ENCODE measurements around the gene CHCHD10. TPM values are rescaled to one million over a fixed set of nuclear protein-coding genes. Genes with fewer than 3 reads are reported as not detected.
A peak's percentile ranks its signal among the peaks of the same experiment; 100 is the strongest.
"Not testable (repeated sequence)": the region's sequence is repeated elsewhere in the genome, so short reads cannot be mapped to it uniquely, and the experiment has no call there.

Gene CHCHD10
- total RNA-seq, 2 donors from 2014 or later: 413 to 538 TPM

DNA sequence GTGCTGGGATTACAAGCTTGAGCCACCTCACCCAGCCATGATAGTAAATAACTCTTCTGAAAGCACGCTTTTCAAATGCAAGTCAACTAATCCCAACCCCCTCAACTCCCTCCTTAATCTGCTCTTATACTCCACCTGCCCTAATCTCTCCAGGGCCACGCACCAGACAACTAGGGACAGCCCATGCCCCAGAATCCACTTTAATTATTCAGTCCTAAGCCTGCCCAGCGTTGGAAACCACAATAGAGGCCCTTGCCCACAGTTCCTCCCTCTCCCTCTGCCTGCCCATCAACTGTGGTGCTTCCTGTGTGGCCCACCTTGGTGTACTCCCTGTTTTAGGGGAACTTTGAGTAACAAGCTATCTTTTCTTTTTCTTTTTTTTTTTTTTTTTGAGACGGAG, 10.9 kb downstream of the CHCHD10 start:
- ATAC-seq (no peak), DNase-seq (no peak)

DNA sequence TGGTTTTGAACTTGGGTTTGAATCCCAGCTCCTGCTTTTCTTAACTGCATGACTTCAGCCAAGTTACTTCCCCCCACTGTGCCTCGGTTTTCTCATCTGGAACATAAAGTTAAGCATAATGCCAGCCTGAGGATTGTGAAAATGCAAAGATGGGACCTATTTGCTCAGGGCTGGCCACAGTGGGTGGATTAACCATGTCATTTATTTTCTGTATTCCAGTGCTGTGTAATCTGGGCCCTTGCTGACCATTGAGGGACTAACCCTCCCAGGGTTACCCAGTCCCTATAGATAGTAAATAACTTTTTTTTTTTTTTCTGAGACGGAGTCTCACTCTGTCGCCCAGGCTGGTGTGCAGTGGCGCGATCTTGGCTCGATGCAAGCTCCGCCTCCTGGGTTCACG, 12.1 kb downstream of the CHCHD10 start:
- intact Hi-C loops (cut with DNase I, micrococcal nuclease): no loop called here
- no peak for ATAC-seq
- DNase-seq: no peak

More for the DNA sequence above, 10.9 kb downstream of the CHCHD10 start:
- intact Hi-C loops (cut with DNase I, micrococcal nuclease): no loop called here

DNA sequence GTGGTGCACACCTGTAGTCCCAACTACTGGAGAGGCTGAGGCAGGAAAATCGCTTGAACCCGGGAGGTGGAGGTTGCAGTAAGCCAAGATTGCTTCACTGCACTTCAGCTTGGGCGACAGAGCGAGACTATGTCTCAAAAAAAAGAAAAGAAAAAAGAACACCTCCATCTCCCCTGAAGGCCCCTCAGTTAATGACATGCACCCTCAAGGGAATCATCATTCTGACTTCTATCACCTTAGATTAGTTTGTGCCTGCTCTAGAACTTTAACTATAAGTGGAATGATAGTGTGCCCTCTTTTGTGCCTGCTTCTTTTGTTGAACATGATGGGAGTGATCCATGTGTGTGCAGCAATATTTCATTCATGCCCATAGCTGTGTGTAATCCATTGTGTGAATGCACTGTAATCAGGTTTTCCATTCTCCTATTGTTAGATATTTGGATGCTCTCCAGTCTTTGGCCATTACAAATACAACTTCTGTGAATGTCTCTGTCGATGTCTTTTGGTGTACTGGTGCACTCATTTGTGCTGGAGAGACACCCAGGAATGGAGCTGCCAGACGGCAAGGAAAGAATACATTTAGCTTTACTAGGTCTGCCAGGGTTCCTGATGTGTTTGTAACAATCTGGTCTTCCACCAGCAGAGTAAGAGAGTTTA, 12.7 kb downstream of the CHCHD10 start:
- DNase-seq: no peak
- intact Hi-C loops (cut with DNase I, micrococcal nuclease): no loop called here
- no peak for ATAC-seq

DNA sequence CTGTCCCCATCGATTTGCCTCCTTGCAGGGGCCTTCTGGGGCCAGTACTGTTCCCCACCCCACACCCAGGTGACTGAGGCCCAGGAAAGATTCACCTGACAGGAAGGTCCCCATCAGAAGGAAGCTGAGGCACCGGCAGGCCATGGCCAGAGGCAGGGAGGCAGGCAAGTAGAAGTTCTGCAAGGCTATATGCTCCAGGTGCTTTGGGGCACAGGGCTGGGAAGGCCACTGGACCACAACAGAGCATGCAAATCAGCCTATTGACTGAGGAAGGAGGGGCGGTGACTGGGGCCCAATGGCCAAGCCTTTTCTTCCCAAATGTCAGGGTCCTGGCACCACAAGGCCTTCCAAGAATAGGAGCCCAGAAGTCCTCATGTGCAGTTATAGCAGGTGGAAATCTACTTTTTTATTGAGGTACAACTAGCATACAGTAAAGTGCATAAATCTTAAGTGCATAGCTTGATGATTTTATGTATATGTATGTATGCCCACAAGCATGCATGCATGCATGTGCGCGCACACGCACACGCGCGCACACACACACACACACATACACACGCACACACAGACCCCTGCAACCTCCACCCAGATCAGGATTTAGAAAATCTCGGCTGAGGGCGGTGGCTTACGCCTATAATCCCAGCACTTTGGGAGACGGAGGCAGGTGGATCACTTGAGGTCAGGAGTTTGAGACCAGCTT, 13.4 kb downstream of the CHCHD10 start, which contains the start of gene VPREB3:
TSS of gene VPREB3 (minus strand) at position 206 of the 700 bp plus-strand sequence. CDS start at position 144, 62 bp downstream.
- ATAC-seq: no peak
- no peak for DNase-seq
- intact Hi-C loops (cut with DNase I, micrococcal nuclease): no loop called here

DNA sequence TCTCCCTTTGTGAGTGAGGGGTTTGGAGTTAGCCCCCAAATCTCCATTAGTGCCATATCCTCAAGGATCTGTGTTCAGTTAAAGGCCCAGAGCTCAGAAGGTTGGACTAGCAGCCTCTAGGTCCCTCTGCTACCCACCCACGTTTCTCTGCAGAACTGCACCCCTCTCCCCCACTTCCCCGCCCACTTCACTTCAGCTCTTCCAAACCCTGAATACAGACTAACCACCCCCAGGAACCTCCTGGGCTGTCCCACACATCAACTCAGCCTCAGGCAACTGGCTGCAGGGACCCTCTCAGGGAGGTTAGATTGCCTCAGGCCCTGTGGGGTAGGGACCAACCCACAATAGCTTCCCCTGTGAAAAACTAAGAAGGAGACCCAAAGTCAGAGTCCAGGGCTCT, 14.4 kb downstream of the CHCHD10 start:
- DNase-seq (no peak), ATAC-seq (no peak)
- intact Hi-C loops (cut with DNase I, micrococcal nuclease): no loop called here

DNA sequence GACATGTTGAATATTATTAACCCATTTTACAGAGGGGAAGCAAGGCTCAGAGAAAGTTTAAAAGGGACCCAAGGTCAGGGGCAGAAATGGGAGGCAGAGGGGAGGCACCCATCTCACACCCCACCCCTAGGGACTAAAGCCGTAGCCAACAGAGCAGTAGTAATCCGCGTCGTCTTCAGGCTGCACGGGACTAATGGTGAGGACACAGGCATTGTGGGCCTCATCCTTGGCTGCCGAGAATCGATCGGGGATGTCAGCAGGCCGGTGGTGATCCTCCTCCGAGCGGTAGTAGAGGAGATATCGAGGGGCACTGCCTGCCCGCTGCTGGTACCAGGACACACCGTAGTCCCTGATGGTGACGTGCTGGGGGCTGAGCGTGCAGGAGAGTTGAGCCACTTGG, 15.0 kb downstream of the CHCHD10 start:
- DNase-seq (no peak), ATAC-seq (no peak)
- intact Hi-C loops (cut with DNase I, micrococcal nuclease): no loop called here

DNA sequence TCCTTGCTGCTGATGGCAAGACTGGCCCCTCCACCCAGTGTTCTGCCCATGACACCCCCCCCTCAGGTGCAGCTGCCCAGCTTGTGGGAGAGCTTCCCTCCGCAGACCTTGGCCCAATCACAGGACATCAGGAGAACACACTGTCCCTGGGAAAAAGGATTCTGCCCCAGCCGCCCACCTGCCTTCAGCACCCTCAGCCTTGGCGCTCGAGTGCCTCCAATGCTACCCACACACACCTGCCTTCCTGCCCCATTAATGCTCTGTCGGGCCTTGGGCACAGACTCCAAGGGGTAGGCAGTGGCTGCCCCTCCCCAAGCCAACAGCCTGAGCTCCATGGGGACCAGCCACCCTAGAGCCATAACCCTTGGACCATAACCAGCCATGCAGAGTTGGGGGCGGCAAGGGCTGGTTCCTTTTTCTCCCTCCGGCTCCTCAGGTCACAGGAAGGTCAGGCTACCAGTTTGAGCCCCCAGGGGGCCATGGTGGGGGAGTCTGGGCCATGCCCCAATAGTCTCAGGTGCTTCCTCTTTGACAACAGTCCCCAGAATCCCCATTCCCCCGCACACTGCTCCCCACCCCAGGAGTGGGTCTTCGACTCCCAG, 15.6 kb downstream of the CHCHD10 start:
- ATAC-seq (no peak), DNase-seq (peak in 1 of 2 donors; percentile 36)
- intact Hi-C loops (cut with DNase I, micrococcal nuclease): no loop called here

DNA sequence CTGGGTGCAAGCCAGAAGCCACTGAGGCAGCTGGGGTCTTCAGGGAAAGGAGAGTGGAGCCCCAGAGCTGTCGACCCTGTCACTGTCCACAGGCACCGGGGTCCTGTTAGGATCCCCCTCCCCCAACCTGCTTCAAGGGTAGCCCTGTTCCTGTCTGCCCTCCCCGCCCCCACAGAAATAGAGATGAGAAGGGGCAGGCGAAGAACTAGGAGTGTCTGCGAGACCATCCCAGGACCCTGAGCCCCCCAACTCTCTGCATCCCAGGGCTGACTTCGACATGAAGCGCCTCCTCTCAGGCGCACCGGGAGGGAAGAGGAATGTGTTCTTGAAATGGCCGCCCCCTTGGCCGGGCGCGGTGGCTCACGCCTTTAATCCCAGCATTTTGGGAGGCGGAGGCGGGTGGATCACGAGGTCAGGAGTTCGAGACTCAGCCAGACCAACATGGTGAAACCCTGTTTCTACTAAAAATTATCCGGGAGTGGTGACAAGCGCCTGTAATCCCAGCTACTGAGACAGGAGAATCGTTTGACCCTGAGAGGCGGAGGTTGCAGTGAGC, 16.3 kb downstream of the CHCHD10 start:
- intact Hi-C loops (cut with DNase I, micrococcal nuclease): no loop called here
- ATAC-seq: peak; percentile 33
- DNase-seq: peak in 1 of 2 donors; percentile 55

DNA sequence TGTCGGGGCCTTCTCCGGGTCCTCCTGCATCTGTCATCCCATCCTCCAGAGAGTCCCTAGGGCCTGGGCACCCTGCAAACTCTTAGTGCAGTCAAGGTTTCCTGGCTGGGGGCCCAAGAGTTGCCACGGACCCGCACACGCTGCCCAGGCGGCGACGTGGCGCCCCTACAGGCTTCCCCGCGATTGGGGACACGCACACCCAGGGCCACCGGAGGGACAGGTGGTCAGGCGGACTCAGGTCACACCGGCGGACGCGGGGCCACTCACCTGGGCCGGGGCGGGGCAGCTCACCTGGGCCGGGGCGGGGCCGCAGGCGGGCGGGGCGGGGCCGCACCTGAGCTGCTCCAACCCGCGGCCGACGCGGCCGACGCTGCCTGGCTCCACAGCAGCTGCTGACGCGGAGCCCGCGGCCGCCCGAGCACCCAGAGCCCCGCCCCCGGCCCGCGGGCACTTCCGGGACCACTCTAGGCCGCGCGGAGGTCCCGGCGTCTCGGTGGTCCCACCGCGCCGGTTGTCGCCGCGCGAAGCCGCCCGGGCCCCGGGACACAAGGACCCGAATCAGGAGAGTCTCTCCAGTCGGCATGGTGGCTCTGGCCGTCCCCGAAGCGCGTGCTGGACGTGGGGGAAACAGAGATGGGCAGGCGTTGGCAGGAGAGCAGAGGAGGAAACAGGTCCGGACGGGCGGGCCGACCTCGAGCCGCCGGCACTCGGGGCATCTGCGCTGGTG, 16.9 kb downstream of the CHCHD10 start, which contains the start of gene ZNF70:
TSS of gene ZNF70 (minus strand) at position 399 of the 727 bp plus-strand sequence. CDS start 5,972 bp downstream, outside the sequence.
- ATAC-seq (peak; percentile 92), DNase-seq (peak; percentile 89 to 94)
- intact Hi-C loops (cut with DNase I, micrococcal nuclease): no loop called here

DNA sequence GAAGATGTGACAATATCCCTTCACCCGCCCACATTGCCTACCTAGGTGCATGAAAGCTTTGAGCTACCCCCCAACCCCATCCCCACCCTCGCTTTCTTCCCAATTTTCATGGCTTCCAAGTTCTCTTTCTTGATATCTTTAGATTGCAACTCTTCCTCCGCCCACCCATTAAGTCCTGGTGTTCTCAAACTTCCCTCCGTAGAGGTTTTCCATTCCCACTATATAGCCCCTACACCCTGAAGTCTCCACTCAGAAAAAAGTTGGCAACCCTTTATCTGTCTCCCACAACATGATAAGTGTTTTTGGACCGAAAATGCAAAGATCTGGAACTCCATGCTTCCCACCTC, 17.4 kb downstream of the CHCHD10 start:
- no peak for ATAC-seq
- intact Hi-C loops (cut with DNase I, micrococcal nuclease): no loop called here
- no peak for DNase-seq

DNA sequence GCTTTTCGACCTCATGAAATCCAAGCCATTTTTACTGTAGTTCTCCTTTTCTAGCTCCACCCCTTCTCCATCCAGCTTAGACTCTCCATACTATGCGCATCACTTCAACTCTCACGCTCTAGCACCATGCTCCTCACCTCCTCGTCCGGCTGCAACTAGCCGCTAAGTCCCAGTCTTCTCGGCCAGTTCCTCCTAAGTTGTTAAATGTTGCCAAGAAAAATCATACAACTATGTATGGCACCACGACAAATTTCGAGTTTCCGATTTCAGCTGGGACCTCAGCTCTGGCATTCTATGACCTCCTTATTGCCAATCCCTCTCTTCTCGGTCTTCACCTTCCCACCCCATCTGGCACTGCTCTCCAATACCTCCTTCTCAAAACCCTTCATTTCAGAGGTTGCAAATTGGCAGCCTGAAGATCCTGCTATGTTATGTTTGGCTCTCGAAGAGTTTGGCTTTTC, 17.9 kb downstream of the CHCHD10 start:
- ATAC-seq (no peak), DNase-seq (no peak)
- intact Hi-C loops (cut with DNase I, micrococcal nuclease): no loop called here

DNA sequence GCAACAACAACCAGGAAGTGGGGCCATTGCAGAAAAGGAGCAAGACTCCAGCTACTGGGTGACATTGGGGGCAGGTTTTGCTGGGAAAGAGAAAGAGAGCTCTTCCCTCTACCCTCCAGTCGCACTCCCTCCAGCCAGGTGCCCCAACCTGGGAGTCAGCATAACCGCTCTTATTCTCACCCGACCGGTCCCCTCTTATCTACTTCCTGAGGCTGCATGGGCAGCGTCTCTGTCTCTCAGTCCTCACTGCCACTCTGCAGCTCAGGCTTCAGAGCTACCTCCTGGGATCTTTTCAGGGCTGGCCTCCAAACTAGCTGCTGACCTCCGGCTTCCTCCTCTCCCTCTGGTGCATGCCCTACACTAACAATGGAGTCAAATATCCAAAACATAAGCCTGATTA, 22.0 kb downstream of the CHCHD10 start:
- intact Hi-C loops (cut with DNase I, micrococcal nuclease): no loop called here
- ATAC-seq (no peak), DNase-seq (no peak)

DNA sequence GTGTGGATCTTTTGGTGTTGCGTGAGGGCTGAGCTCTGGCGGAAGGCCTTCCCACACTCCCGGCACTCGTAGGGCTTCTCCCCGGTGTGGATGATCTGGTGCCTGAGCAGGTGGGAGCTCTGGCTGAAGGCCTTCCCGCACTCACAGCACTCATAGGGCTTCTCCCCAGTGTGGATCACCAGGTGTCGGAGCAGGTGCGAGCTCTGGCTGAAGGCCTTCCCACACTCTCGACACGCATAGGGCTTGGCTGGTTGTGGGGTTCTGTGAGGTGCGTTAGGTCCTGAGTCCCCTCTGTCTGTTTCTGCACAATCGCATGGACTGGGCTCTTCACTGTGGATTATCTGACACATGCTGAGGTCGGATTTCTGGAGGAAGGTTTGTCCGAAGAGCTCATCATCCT, 23.3 kb downstream of the CHCHD10 start:
- ATAC-seq: no peak
- intact Hi-C loops (cut with DNase I, micrococcal nuclease): no loop called here
- no peak for DNase-seq

DNA sequence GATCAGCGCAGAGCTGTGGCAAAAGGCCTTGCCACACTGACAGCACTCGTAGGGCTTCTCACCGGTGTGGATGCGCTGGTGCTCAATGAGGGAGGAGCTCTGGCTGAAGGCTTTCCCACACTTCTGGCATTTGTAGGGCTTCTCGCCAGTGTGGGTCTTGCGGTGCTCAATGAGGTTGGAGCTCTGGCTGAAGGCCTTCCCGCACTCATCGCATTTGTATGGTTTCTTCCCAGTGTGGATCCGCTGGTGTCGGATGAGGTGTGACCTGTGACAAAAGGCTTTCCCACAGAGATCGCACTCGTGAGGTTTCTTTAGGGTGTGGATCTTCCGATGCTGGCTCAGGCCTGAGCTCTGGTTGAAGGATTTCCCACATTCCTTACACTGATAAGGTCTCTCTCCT, 23.8 kb downstream of the CHCHD10 start:
- ATAC-seq (no peak), DNase-seq (no peak)
- intact Hi-C loops (cut with DNase I, micrococcal nuclease): no loop called here

DNA sequence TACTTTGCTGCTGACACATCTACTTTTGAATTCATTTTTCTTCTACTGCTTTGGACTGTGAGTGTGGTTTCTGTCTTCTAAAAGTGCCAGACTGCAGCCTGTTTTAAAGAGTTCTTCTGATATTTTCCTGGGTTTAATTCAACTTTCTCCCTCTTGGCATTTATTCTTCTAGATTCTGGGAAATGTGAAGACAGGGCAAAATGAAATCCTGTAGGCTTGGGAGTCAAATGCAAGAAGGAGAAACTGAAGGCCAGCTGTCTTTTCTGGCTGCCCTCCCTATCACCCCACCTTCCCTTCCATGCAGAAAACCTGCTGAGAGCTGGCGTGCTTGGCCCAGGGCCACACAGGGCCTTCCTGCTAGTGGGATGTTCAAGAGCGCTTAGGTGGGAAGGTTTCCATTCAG, 24.5 kb downstream of the CHCHD10 start:
- ATAC-seq (no peak), DNase-seq (no peak)
- intact Hi-C loops (cut with DNase I, micrococcal nuclease): no loop called here

DNA sequence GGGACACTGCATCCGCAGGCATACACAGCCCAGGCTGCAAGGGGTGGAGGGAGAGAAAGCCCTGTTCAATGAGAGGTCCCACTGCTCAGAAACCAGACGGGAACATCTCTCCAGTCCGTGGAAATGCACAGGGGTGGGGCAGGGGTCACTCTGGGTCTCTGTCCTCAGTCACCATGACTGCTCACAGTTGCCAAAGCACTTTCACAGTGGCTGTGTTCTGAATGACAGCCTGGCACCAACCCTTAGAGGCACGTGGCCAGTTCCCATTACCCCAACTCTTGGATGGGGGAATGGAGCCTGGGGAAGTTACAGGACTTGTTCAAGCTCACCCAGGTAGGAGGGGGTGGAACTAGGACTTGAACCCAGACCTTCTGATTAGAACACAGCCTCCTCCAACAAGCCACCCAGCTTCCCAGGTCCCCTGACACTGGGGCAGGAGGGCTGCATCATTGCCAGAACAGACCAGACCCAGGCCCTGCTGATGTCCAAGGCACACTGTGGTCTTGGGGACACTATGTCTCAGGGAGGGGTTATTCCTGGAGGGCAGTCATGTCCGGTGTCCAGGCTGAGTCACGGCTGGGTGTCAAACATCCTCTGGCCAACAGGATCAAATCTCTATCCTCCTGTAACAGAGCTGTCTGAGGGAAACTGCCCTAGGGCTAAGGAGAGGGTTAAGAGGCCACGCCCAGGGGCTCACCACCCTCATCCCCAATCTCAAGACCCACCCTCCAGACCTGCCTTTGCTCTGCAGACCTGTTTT, 25.1 kb downstream of the CHCHD10 start:
- DNase-seq (no peak), ATAC-seq (no peak)
- intact Hi-C loops (cut with DNase I, micrococcal nuclease): no loop called here

DNA sequence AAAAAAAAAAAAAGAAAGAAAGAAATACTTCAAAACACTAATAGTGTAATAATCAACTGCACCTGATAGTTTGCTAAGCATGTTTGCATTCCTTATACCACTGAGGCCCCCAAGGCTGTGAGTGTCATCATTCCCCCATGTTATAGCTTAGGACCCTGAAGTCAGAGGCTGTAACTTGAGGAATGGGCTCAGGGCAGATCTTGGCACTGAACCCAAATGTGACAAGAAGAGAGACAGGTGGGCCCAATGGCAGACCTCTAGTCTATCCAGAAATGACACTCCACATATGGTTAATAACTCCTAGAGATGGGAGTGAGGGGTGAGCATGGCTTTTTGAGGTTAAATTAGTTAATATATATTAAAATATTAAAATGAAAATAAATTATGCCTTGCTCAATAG, 30.1 kb downstream of the CHCHD10 start:
- DNase-seq (no peak), ATAC-seq (no peak)
- intact Hi-C loops (cut with DNase I, micrococcal nuclease): no loop called here

DNA sequence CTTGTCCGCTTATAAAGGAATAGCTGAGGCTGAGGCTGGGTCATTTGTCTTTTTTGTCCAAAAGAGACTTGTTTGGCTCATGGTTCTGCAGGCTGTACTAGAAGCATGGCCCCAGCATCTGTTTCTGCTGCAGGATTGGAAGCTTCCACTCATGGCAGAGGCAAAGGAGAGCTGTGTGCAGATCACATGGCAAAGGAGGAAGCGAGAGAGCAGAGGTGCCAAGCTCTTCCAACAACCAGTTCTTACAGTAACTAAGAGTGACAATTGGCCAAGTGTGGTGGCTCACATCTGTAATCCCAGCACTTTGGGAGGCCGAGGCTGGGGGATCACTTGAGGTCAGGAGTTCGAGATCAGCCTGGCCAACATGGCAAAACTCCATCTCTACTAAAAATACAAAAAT, 39.7 kb downstream of the CHCHD10 start:
- intact Hi-C loops (cut with DNase I, micrococcal nuclease); ATAC-seq; DNase-seq: not testable (repeated sequence)
